SIG-M5 treated with dmso at 0.1 percent for 504 hours (cell line): ENCODE measurements around the gene TMEM242.
A peak's percentile ranks its signal among the peaks of the same experiment; 100 is the strongest.
"Not testable (repeated sequence)": the region's sequence is repeated elsewhere in the genome, so short reads cannot be mapped to it uniquely, and the experiment has no call there.

Source experiments
- DNase-seq: peaks from one replicate; lab custom pipeline; 2025; ENCODE audit not compliant: unreplicated experiment; lab: John Stamatoyannopoulos, UW

The TMEM242 gene

DNA sequence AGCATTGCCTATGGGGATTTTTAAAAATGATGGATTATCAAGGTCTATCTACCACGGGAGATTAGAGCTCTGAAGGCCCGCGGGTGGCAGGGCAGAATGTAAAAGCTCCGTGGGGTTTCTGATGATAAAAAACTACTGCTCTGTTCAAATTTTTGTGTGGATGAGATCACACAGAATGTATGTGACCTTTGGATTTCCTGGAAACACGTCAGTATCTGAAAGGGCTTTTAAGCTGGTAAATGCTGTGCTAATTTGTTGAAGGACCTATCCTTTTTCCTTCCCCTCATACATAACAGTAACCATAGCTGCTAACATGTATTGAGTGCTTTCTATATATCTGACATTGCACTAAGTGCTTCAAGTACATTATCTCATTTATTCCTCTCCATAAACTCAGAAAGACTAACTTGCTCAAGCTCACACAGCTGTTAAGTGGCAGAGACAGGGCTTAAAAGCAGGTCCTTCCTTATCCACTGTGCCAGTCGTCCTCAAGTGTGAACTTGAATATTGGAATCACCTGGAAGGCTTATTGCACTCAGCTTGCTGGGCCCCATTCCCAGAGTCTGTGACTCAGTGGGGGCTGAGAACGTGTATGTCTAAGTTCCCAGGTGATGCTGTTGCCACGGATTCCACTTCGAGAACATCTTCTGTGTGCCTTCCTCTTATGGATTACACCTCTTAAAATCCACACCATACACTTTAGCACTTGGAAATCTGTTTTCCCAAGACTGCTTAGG is 1.9 kb upstream of the TMEM242 start:
- DNase-seq, result no peak

DNA sequence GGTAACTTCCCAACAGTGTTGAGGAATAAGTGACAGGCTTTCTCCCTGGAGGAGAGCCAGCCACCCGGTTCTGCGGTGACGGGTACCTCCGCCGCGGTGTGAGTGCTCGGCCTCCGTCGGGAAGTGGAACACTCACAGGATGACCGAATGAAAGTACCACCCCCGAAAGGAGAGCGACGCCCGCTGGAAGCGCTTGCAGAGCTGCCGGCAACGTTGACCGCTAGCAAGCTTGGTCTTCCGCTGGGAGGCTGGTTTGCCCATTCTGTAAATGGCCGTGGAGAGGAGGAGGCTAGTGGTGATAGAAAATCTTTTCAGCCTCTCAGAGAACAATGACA is 614 bp upstream of the TMEM242 start:
- DNase-seq, result no peak

DNA sequence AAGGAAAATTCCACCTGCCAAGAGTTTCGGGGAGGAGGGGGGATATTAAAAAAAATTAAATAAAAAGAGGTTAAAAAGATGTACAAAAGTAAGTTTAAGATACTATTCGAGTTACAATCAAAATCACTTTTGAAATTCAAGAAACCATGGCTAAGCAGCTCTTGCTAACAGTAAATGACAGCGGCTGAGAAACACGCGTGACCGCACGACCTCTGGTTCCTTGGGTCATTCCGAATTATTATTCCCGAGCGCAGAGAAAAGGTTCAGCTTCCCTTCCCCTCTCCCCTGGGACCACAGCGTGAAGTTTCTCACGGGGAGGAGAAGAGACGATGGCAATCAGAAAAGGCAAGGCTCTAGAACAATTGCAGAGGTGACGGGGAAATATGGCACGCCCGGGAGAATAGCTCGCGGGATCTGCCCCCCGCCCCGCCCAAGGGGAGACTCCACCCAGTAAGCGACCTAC is 496 bp downstream of the TMEM242 start:
- no peak for DNase-seq

DNA sequence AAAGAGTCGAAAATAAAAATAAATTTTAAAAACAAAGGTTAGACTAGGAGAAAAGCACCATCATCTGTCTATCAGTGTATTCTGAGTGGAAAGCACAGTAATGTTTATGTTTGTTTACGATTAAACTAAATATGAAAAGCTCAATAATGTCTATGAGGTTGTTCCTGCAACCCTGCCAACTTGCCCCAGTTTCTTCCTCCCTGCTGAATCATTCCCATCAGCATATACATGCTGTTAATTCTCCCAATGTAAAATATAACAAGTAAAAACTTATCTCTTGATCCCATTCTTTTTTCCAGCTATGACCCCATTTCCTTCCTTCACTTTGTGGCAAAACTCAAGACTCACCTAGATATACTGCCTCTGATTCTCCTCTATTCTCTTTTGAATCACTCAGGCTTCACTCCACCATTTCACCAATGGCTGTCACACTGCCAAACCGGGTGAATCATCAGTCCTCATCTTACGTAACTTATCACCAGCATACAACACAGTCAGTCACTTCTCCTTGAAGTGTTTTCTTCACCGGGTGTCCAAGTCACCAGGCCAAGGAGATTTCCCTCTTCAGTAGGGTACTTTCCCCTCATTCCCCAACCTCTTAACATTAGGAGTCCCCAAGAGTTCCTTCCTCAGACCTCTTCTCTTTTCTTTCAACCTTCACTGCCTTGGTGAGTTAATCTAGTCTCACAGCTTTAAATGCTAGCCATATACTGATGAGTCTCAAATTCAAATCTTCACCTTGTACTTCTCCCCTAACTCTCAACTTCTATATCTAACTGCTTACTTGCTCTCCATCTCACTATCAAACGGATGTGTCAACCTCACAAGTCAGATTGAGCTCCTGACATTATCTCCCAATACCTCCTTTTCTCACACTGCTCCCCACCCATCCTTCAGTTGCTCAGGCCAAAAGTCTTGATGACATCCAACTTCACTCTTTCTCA is 6.2 kb downstream of the TMEM242 start:
- DNase-seq, result no peak

DNA sequence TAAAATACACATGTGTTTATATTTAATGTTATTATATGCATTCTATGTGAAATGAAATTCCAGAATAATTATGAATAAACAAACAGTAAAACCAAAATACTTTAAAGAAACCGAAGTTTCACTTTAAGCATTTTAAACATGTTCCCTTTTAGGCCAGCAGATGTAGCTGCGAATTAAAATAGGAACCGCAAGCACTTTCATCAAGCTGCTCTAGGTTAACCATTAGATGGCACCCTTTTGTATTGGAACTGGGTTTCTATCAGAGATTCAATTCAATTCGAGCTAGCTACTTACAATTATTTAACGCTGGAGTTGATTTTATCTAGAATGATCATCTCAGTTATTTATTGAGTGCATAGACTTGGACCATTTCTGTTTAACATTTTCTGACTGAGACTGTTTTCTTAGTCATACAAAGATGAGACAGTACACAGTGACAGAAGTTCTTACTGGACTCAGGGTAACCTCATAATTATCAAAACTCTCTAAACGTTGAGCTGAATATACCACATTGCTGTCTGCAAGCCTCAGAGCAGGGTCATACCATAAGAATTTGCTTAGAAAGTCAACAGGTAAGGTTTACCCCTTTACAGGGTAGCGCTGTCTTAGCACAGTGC is 8.5 kb downstream of the TMEM242 start:
- DNase-seq, result no peak

DNA sequence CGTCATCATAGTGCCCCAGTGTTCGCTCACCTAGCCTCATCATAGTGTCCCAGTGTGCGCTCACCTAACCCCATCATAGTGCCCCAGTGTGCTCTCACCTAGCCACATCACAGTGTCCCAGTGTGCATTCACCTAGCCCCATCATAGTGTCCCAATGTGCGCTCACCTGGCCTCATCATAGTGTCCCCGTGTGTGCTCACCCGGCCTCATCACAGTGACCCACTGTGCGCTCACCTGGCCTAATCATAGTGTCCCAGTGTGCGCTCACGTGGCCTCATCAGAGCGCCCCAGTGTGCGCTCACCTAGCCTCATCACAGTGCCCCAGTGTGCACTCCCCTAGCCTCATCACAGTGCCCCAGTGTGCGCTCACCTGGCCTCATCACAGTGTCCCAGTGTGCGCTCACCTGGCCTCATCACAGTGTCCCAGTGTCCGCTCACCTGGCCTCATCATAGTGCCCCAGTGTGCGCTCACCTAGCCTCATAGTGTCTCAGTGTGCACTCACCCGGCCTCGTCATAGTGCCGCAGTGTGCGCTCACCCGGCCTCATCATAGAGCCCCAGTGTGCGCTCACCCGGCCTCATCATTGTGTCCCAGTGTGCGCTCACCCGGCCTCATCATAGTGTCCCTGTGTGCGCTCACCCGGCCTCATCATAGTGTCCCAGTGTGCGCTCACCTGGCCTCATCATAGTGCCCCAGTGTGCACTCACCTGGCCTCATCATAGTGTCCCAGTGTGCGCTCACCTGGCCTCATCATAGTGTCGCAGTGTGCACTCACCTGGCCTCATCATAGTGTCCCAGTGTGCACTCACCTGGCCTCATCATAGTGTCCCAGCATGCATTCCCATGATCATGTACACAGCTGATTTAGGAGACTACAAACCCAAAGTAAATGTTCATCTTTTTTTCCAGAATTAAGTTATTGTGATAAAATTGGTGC is 9.5 kb downstream of the TMEM242 start:
- no peak for DNase-seq

DNA sequence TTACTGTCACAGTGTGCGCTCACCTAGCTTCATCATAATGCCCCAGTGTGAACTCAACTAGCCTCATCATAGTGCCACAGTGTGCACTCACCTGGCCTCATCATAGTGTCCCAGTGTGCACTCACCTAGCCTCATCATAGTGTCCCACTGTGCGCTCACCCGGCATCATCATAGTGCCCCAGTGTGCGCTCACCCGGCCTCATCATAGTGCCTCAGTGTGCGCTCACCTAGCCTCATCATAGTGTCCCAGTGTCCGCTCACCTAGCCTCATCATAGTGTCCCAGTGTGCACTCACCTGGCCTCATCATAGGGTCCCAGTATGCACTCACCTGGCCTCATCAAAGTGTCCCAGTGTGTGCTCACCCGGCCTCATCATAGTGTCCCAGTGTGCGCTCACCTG is 10.6 kb downstream of the TMEM242 start:
- DNase-seq, result no peak

DNA sequence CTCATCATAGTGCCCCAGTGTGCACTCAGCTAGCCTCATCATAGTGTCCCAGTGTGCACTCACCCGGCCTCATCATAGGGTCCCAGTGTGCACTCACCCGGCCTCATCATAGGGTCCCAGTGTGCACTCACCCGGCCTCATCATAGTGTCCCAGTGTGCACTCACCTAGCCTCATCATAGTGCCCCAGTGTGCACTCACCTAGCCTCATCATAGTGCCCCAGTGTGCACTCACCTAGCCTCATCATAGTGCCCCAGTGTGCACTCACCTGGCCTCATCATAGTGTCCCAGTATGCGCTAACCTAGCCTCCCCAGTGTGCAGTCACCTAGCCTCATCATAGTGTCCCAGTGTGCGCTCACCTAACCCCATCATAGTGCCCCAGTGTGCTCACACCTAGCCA is 12.6 kb downstream of the TMEM242 start:
- DNase-seq, result not testable (repeated sequence)

DNA sequence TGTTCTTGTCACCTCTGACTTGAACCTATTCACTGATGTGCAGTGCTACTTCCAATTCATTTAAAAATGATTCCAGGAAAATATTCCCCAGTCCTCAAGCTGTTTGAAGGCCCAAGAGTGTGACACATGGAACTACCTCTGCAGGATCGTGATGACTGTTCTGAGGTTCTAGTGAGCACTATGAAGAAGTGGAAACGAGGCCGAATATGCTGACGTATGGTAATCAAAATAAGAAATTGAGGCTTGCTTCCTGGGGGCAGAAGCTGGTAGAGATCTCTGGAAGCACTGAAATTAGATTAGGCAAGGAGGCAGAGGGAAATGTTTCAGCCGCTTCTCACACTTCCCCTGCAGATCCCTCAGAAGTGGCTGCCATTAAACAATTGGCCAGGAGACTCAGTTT is 15.7 kb downstream of the TMEM242 start:
- no peak for DNase-seq

DNA sequence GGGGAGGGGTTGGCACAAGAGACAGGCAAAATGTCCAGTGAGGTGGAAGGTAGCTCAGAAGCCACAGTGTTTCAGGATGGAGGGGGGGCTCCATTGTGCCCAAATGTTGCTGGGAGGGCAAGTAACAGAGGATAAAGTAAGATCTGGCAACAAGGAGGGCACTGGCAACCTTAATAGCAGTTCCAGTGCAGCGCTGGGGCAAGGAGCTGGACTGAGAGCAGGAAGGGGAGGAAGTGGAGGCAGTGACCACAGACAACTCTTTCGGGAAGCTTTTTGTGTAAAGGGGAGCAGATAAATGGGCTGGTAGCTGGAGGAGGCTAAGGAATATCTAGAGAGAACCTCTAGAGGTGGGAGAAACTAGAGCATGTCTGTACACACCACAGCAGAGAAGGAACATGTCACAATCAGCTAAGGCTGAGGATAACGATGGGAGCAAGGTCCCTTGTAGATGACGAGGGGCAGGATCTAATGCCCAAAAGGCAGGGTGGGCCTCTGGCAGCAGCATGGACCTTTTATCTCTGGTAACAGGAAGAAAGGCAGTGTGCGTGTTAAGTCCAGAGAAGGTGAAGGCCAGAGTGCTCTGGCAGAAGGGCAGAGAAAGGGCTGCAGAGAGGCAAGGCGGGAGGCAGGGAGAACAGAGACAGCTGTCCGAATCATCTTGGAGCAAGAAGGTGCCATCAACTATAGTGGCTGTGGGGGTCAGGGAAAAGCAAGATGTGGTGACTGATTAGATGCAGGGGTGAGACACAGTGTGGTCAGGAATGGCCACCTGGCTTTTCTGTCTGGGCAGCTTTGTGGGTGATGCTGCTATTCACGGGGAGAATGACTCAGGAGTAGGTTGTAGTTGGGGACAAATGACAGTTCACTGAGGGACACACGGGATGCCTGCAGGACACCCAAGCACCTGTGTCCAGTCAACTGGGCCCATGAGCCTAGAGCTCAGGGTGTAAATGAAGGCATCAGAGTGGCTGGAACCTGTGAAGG is 17.4 kb downstream of the TMEM242 start:
- no peak for DNase-seq

DNA sequence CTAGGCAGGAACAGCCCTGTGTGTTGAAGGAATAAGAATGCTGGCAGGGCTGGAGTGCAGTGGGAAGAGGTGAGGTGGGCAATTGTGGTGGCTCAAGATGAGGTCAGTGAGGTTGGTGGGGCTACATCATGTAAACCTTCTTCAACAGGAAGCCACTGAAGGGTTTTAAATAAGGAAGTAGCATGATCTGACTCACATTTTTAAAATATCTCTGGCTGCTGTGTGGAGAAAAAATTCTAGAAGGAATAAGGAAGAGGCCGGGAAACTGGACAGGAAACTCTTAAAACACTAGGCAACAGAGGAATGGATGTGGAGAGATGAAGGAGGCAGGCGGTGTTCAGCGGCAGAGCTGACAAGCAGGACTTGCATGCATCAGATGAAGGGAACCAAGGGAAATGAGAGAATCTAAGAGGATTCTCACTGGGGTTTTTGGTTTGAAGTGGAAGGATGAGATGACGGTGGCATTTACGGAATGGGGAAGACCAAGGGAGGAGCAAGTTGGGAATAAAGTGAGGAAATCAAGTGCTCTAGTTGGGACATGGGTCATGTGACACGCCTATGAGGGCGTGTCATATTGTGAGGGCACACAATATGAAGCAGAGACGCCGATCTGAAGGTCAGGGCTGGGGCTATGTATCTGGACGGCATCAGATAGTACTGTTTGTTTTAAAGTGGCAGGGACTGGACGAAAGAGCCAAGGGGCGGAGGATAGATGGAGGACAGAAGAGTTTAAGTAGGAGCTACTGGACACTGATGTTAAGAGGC is 18.2 kb downstream of the TMEM242 start:
- peak; percentile 68 for DNase-seq

DNA sequence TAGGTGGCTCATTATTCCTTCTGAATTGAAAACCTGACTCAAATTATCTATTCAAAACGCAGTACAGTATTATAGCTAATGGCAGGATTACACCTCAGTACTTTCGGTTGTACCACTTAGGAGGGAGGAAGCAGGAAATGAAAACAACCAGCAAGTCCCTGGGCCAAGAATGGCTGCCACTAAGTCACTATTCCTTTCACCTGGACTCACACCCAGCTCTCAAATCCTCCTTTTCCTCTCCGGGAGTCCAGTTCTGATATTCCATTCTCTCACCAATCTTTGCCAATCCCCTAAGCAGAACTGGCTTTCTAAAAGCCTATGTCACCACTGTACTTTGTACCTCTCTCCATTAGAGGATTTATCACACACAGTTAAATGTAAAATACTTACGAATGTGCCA is 20.6 kb downstream of the TMEM242 start:
- DNase-seq, result no peak

DNA sequence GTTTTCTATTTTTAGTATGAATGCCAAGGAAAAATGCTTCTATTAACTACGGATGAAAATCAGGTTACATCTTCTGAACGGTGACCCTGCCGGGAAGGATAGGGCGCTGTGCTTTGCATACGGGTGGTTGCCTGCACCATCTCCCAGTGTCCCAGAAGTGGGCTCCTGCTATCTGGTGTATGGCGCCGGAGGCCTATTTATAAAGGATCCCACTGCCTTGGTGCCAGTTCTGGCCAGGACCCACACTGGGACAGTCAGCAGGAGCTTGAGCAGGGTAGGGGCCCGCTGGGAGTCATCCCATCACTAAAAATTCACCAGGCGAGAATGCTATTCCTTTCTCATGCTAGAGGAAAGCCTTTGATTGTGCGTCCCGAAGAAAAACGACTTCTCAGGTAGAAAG is 22.9 kb downstream of the TMEM242 start:
- DNase-seq, result no peak

DNA sequence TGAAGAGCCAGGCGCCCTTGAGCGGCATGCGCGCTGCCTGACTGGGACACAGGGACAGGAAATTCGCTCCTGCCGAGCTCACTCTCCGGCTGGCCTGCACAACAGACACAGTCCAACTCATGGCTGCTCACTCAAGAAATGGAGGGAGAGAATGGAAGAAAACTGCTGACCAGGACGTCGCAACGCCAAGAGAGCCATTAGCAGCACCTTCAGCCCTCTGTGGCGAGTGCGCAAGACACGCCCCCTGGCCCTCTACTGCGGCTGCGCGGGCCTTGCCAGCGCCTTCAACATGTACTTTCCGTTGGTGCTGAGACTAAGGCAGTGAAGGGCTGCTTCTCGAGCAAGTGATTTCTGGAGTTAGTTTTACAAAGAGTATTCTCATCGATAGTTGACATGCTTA is 23.3 kb downstream of the TMEM242 start:
- no peak for DNase-seq

DNA sequence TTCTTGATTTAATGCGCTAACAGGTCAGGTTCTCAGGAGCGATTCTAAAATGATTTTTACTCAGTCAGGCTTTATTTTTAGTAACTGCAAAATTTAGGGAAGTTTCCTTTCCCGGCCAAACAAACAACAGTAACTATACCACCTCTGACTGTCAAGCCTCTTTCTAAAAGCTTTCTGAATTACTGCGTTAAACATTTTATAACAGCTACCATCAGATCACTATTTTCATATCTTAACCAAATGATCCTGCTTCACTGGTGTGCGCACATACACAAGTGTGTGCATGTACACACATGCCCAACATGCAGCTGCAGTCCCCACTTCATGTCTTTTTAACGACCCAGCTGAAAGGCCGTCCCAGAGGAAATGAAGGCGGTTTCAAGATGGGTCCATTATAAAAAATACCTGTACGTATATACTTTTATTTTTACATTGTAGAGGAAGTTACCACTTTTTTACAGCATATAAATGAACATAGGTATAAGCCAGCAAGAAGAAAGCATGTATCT is 25.0 kb downstream of the TMEM242 start:
- no peak for DNase-seq

DNA sequence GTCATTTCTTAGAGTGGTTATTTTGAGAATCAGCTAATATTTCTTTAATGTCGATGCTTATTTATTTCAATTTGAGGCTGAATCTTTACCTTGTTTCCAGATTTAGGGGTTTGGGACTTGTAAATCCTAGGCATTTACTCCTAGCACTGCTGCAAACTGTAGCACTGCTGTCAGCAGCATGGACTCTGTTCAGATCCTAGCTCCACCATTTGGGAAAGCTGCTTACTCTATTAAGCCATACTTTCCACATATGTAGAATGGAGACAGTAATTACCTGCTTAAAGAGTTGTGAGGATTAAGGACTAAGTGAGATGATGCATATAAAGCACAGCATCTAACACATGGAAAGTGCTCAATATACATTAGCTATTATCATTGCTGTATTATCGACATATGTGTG is 28.7 kb downstream of the TMEM242 start:
- DNase-seq, result no peak

DNA sequence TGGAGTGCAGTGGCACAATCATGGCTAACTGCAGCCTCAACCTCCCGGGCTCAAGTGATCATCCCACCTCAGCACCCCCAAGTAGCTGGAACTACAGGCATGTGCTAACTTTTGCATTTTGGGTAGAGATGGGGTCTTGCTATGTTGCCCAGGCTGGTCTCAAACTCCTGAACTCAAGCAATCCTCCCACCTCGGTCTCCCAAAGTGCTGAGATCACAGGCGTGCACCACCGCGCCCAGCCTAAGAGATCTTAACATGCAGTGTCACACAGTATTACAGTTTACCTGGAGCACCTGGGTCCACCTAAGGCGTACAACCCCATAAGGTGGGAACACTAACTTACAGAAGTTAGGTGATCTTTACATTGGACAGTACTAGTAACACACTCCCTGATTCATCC is 29.5 kb downstream of the TMEM242 start:
- DNase-seq, result no peak

DNA sequence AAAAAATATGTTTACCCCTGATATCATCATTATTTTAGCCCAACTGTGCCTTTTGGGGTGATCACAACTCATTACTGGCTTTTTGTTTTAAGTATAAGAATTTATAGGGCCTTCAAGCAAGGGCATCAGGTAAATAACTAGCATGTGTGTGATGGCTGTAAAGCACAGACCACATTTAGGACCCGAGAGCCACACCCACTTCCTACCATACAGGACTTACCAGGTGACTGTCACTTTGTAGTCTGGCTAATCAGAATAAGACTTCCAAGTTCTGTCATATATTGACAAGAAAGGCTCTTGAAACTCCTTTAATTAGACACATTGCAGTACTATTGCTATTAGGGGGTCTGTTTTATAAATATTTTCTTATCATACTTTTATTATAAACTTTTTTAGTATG is 31.1 kb downstream of the TMEM242 start:
- DNase-seq, result no peak

DNA sequence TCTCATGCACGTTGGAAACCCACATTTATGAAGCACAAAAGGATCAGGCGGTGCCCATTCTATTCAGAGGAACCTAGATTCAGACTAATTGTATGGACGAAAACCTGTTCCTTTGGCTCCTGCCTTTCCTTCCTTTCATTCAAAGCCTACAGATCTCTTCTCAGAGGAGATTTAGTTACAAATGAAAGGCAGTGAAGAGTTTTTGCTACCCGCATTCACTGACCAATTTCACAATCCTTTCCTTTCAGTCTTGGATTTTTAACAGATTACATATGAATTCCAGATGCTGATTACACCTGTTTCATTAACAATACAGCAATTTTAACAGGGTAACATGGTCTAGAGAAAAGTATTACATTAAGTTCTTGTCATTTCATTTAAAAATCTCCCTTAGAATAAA is 32.0 kb downstream of the TMEM242 start:
- no peak for DNase-seq
